LNCaP clone FGC (cell line): ENCODE results near the gene ZNF562.
A peak's percentile ranks its signal among the peaks of the same experiment; 100 is the strongest.

Experiments used
- DNase-seq: peaks from one replicate; pipeline ENCODE4 v3.0.0-alpha.2; 2011; ENCODE audit warnings: low read depth
- H3K4me3 ChIP-seq: 2 replicates; pipeline ENCODE4 v1.5.1; 2011; ENCODE audit warnings: mild to moderate bottlenecking, low read depth, low read length, control low read depth
- CTCF ChIP-seq: IDR thresholded peaks from 2 replicates; pipeline ENCODE4 v1.5.1; 2012; ENCODE audit warnings: mild to moderate bottlenecking; ENCODE audit not compliant: control insufficient read depth, insufficient read depth; ENCODE audit errors: extremely low read depth

The ZNF562 gene

GRCh38 chr19:9674663-9675357 is at the start of gene ZNF562:
Gene ZNF562 (minus strand): TSS chr19:9675100. CDS start chr19:9660744, 14,356 bp downstream.
- peak within 1 kb of the TSS; percentile 61 for H3K4me3 ChIP-seq
- TF ChIP-seq CTCF = no peak
- peak; percentile 76 for DNase-seq

DNA sequence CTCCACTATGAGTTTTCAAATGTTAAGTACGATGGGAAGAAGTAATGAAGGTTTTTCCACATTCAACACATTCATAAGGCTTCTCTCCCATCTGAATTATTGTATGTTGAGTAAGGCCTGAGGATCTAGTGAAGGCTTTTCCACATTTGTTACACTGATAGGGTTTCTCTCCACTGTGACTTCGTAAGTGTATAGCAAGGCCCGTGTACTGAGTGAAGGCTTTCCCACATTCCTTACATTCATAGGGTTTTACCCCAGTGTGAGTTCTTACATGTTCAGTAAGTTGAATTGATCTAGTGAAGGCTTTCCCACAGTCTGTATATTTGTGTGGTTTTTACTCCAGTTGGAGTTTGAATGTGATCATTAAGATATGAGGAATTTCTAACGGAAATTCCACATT is 49.3 kb upstream of the ZNF562 start:
- H3K4me3 ChIP-seq = no peak overlapping the region
- TF ChIP-seq CTCF = no peak
- DNase-seq = no peak

- no peak for DNase-seq
- H3K4me3 ChIP-seq = no peak overlapping the region
- TF ChIP-seq CTCF = no peak
Observed at GRCh38 chr19:9721861-9722260, 47.0 kb upstream of the ZNF562 start.

GRCh38 chr19:9720541-9720940 is 45.6 kb upstream of the ZNF562 start:
- no peak overlapping the region for H3K4me3 ChIP-seq
- no peak for DNase-seq
- TF ChIP-seq CTCF = no peak

DNA sequence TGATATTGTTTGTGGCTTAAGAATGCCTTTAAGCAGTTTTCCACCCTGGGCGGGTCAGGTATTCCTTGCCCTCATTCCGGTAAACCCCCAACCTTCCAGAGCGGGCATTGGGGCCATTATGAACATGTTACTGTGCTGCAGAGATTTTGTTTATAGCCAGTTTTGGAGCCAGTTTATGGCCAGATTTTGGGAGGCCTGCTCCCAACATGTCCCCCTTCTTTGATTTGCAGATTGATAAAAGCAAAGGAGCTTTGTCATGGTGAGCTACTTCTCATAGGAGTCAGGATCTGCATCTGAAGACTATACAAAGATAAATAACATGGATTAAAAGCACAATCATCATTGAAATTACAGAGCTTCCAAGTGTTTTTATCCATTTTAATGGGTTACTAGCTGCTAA is 36.9 kb upstream of the ZNF562 start:
- no peak overlapping the region for H3K4me3 ChIP-seq
- DNase-seq = no peak
- no peak for TF ChIP-seq CTCF

DNA sequence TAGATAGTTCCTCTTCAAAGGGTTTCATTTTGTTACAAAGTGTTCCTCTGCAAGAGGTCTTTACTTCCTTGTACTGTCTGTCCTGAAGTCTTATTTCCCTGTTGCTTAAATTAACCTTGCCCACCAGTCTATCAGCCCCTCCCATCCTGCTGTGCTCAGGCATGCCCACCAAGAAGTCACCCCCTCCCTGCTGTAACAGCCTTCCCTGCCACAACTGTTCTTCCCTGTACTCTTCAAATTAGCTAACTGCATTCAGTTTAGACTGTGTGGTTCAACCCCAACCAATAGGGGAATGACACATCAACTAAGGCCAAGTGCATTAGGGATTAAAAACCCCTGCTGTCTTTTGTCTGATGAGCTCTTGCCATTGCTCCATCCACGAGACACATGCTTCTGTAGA is 34.4 kb upstream of the ZNF562 start:
- TF ChIP-seq CTCF = no peak
- no peak overlapping the region for H3K4me3 ChIP-seq
- no peak for DNase-seq

DNA sequence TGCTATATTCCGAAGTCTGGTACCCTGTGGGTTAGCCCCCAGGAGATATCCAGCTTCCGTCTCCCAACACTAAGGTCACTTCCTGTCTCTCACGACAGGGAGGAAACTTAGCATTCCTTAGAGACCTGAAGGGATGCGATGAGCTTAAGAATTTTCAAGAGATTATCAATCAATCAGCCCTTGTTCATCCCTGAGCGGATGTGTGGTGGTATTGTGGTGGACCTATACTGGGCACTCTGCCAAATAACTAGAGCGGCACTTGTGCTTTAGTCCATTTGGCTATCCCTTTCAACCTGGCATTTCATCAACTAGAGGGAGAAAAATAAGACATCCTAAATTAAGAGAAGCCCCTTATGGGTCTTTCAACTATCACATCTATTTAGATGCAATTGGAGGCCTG is 30.9 kb upstream of the ZNF562 start:
- TF ChIP-seq CTCF = no peak
- no peak overlapping the region for H3K4me3 ChIP-seq
- no peak for DNase-seq
